A549 treated with AZD9567 at 1 μM for 4 hours (cell line): ENCODE data around the gene C19orf44. TPM values are rescaled to one million over a fixed set of nuclear protein-coding genes. Genes with fewer than 3 reads are reported as not detected.

ENCODE experiments used
- total RNA-seq: library from RNA; stranded (reverse); fragments of 200-300 nt; extraction: Qiagen RNA extraction; gene quantifications from 5 replicates; pipeline ENCODE4 v1.2.3, GENCODE V29; 2022; ENCODE audit not compliant: insufficient read depth

Gene C19orf44
- total RNA-seq, result 2.2 to 4.0 TPM (median 2.6 TPM) in 5 replicates

DNA sequence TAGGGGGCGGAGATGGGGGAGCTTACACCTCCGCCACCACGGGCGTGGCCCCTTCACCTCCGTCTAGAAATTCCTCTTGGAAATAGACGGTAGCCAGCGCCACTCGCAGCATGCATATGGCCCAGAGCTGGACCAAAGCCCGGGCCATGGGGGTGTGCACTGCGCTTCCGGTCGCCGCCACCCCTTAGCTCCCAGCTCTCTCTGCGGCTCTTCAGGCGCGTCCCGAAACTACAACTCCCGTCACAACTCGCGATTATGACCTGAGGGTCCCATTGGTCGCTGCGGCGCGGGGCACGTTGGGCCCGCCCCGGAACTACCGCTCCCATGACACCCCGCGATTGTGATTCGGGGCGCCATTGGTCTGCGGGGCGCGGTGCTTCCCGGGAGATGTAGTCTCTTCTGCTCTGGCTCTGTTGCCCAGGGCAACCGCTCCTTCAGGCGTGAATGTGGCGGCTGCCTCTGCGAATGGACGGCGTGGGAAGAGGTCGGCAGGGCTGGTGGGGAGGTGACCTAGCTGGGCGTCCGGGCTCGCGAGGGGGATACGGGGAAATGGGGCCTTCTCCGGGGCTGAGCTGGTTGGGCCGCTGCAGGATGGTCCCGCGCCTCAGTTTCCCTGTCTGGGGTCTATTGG is at the start of gene C19orf44, which contains the start of gene CALR3:
Gene C19orf44, plus strand, starts transcription at position 413 of the 631 bp plus-strand sequence. CDS start 4,399 bp downstream, outside the sequence.
Gene CALR3, minus strand, starts transcription at position 186 of the 631 bp plus-strand sequence. Its CDS starts 38 bp downstream, at position 148.

DNA sequence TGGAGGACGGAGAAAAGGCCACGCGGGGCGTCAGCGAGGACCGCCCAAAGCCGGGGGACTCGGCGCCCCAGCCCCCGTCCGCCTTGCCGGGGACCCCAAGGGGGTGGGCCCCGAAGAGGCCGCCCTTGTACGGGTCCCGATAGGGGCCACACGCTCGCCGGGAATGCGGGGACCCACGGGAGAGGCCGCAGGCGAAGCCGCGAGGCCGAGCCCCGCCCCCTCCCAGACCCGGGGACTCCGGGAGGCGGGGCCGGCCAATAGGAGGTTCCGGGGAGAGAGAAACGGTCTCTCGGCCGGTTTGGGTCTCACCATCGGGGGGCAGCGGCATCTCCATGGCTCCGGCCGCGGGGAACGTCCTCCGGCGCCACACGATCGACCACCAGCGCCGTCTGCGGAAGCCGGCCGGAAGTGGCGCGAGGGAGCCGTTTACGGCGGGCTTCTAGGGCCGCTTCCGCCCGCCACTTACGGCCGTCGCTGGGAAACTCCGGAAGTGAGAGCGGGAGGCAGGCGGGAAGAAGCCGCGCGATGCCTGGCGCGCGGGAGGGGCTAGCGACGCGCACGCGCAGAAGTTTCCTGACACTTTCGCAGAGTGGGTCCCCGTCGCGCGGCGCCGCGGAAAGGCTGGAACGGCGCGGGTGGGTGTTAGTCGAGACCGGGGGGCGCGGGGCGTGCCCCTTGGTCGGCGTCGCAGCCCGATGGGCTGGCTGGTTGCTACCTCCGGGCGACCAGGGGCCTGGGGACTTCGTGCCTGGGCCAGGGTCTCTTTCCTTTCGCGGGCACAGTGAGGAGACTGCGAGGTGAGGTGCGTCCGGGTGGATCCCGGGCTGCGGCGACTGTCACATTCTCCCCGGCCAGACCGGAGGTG is 46.1 kb downstream of the C19orf44 start, which contains the start of gene CHERP:
Gene CHERP, minus strand, starts transcription at position 393 of the 865 bp plus-strand sequence. Its CDS starts 59 bp downstream, at position 334.

Other genes starting within 250 kb of the C19orf44 start
- gene KLF2, start 171.6 kb upstream of the C19orf44 start, total RNA-seq, result 16.5 to 36.4 TPM (median 30.6 TPM) in 5 replicates
- 11.1 to 16.8 TPM (median 16.1 TPM) in 5 replicates for gene EPS15L1, start 24.4 kb upstream of the C19orf44 start, total RNA-seq
- 0.08 TPM in 1 of 5 replicates, not detected in the others for gene CALR3, start 227 bp upstream of the C19orf44 start, total RNA-seq
- 30.8 to 34.5 TPM (median 33.6 TPM) in 5 replicates for gene CHERP, start 46.0 kb downstream of the C19orf44 start, total RNA-seq
- 18.8 to 31.2 TPM (median 20.2 TPM) in 5 replicates for gene SLC35E1, start 76.0 kb downstream of the C19orf44 start, total RNA-seq
- 5.1 to 6.3 TPM (median 6.1 TPM) in 5 replicates for gene MED26, start 131.8 kb downstream of the C19orf44 start, total RNA-seq
- 55.0 to 73.9 TPM (median 68.8 TPM) in 5 replicates for gene SMIM7, start 163.8 kb downstream of the C19orf44 start, total RNA-seq
- gene TMEM38A, start 164.7 kb downstream of the C19orf44 start, total RNA-seq, result 0.74 to 1.4 TPM (median 1.1 TPM) in 5 replicates
- gene NWD1, start 223.5 kb downstream of the C19orf44 start, total RNA-seq, result not detected in 5 replicates